Fibroblast of lung (primary cell): ENCODE measurements around the gene GABRD. TPM values are rescaled to one million over a fixed set of nuclear protein-coding genes. Genes with fewer than 3 reads are reported as not detected.

Source experiments
- DNase-seq, 2 donors: peaks; one replicate each; pipeline versions ENCODE4 v3.0.0 to v3.0.0-alpha.2; 2010; ENCODE audit warnings: low read depth in 2 of 2
- H2AFZ ChIP-seq: 2 replicates; pipeline ENCODE4 v1.5.1; 2012; ENCODE audit warnings: low read length, control low read depth, inconsistent platforms
- H3K27ac ChIP-seq: 2 replicates; pipeline ENCODE4 v1.5.1; 2011; ENCODE audit warnings: low read length, control low read depth; ENCODE audit not compliant: insufficient read depth
- H3K27me3 ChIP-seq: 2 replicates; pipeline ENCODE4 v1.5.1; 2011; ENCODE audit warnings: mild to moderate bottlenecking, low read length; ENCODE audit not compliant: control insufficient read depth, insufficient read depth
- H3K36me3 ChIP-seq: 2 replicates; pipeline ENCODE4 v1.5.1; 2011; ENCODE audit warnings: low read length; ENCODE audit not compliant: control insufficient read depth, insufficient read depth
- H3K4me1 ChIP-seq: 2 replicates; pipeline ENCODE4 v1.5.1; 2011; ENCODE audit warnings: low read length; ENCODE audit not compliant: control insufficient read depth, insufficient read depth; ENCODE audit errors: extremely low read depth
- H3K4me2 ChIP-seq: 2 replicates; pipeline ENCODE4 v1.5.1; 2011; ENCODE audit warnings: low read length, control low read depth; ENCODE audit not compliant: insufficient read depth; ENCODE audit errors: extremely low read depth
- H3K4me3 ChIP-seq, 4 experiments: fragments of 200-600 bp in 1 of 4; sonication (generic) in 1 of 4; replicated peaks in 1 of 4; 2 replicates each; pipeline ENCODE4 v1.5.1; 2011 to 2016; ENCODE audit warnings: low read length in 4 of 4, low read depth in 3 of 4, mild to moderate bottlenecking in 3 of 4, control low read depth in 2 of 4, inconsistent platforms in 1 of 4, mixed read lengths in 1 of 4; ENCODE audit not compliant: insufficient read depth in 1 of 4; ENCODE audit errors: control extremely low read depth in 1 of 4
- H3K79me2 ChIP-seq: 2 replicates; pipeline ENCODE4 v1.5.1; 2012; ENCODE audit warnings: mild to moderate bottlenecking, low read length, inconsistent platforms; ENCODE audit not compliant: control insufficient read depth, insufficient read depth
- H3K9ac ChIP-seq: 2 replicates; pipeline ENCODE4 v1.5.1; 2011; ENCODE audit warnings: mild to moderate bottlenecking, low read length, control low read depth; ENCODE audit not compliant: insufficient read depth
- H3K9me3 ChIP-seq: 2 replicates; pipeline ENCODE4 v1.5.1; 2012; ENCODE audit warnings: low read depth, low read length; ENCODE audit not compliant: control insufficient read depth, insufficient read depth
- H4K20me1 ChIP-seq: 2 replicates; pipeline ENCODE4 v1.5.1; 2011; ENCODE audit warnings: low read length; ENCODE audit not compliant: control insufficient read depth, insufficient read depth; ENCODE audit errors: extremely low read depth
- EZH2 ChIP-seq: IDR thresholded peaks from 2 replicates; pipeline ENCODE4 v1.5.1; 2012; ENCODE audit warnings: low read length, control low read depth, mild to moderate bottlenecking; ENCODE audit errors: missing control alignments
- polyA plus RNA-seq, 2 donors: library from polyadenylated mRNA; depleted of rRNA in 1 of 2; stranded (reverse) in 1 of 2; unstranded in 1 of 2; fragments of >200 nt; gene quantifications; 2 replicates each; pipeline ENCODE4 v1.2.1, GENCODE V29; 2011 to 2012; ENCODE audit warnings: missing spikeins in 1 of 2
- total RNA-seq: library from RNA; depleted of rRNA; stranded (reverse); fragments of >200 nt; gene quantifications from 2 replicates; pipeline ENCODE4 v1.2.1, GENCODE V29; 2014
- TF ChIP-seq, protein P1 (sequence below), 2 donors: IDR thresholded peaks in 1 of 2; conservative IDR thresholded peaks in 1 of 2; 1 replicate in 1 of 2; 2 replicates in 1 of 2; pipeline ENCODE4 v1.5.1; 2011 to 2012; ENCODE audit warnings: low read length in 2 of 2, control low read depth in 1 of 2, inconsistent platforms in 1 of 2, low read depth in 1 of 2, mild to moderate bottlenecking in 1 of 2

Gene GABRD
- total and polyA plus RNA-seq, 2 donors (not counting 1 experiment from before 2014, with no cell fraction given) = not detected

DNA sequence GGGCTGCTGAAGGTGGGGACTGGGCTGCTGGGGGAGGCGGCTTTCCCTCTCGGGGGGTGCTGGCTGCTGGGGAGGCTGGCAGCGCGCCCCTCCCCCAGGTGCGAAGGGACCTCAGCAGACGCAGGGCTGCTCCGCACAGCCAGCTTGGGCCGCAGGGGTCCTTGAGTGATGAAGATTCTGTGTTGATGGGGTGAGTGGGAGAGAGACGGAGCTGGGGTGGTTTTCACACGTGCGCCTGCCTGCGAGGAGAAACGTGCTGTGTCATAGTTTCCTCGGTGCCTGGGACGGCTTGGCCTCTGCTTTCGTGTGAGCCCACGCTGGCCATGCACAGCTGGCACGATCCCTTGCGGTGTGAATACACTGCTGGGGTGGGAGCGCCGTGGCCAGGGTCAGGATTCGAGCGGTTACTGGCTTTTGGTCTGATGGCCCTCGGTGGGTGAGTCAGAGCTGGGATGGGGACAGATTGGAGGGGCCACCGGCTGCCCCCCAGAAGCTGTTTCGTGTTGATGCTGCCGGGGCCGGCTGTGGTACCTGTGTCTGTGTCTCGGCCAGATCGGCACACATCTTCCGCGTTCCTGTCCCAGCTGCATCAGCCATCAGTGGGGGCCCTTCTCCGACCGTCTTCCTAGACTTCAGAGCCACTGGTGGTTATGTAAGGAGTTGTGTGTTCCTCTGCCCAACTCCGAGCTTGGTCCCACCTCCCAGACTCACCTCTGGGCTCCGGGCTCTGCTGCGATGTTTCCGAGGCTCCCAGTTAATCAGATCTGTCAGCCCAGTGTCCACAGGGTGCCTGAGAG is 56.0 kb downstream of the GABRD start:
- no peak overlapping the region for H3K9ac ChIP-seq
- no peak overlapping the region for H3K27ac ChIP-seq
- DNase-seq = no peak
- H3K79me2 ChIP-seq = no peaks in the 10 kb centered on the region
- H2AFZ ChIP-seq = no peak overlapping the region
- no peaks in the 10 kb centered on the region for H3K27me3 ChIP-seq
- TF ChIP-seq EZH2 = no peak
- TF ChIP-seq, protein P1, sequence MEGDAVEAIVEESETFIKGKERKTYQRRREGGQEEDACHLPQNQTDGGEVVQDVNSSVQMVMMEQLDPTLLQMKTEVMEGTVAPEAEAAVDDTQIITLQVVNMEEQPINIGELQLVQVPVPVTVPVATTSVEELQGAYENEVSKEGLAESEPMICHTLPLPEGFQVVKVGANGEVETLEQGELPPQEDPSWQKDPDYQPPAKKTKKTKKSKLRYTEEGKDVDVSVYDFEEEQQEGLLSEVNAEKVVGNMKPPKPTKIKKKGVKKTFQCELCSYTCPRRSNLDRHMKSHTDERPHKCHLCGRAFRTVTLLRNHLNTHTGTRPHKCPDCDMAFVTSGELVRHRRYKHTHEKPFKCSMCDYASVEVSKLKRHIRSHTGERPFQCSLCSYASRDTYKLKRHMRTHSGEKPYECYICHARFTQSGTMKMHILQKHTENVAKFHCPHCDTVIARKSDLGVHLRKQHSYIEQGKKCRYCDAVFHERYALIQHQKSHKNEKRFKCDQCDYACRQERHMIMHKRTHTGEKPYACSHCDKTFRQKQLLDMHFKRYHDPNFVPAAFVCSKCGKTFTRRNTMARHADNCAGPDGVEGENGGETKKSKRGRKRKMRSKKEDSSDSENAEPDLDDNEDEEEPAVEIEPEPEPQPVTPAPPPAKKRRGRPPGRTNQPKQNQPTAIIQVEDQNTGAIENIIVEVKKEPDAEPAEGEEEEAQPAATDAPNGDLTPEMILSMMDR (conservative IDR thresholded peaks at IDR 0.05 in 1 of 2, IDR thresholded peaks at IDR 0.05 in 1 of 2; ENCODE audit: low read depth in 1 of 2, low read length in 2 of 2) = no peak
- H3K4me2 ChIP-seq = no peak overlapping the region
- H3K36me3 ChIP-seq = no peaks in the 10 kb centered on the region
- no peaks in the 10 kb centered on the region for H3K4me1 ChIP-seq
- H3K9me3 ChIP-seq = no peaks in the 10 kb centered on the region
- H4K20me1 ChIP-seq = no peaks in the 10 kb centered on the region
- H3K4me3 ChIP-seq = no peak overlapping the region

DNA sequence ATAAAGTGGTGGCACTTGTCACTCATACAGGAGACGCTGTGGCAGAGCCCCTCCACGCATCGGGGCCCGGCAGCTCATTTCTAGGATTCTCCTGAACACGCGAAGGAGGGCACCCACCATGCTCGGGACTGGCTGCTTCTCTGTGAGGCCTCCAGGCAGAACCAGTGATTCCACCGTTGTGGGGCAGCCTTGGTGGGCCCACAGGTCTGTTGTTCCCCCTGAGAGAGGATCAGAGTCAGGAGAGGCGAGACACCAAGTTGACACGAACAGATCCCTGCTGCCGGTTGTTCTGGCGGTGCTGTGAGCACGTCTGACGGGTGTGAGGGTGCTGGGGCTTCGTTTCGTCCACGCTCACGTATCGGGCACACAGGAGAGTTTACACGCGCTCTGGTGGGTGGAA is 57.7 kb downstream of the GABRD start:
- Histone ChIP-seq H3K4me3 (no peak overlapping the region), H3K9ac (no peak overlapping the region), H3K4me1 (no peaks in the 10 kb centered on the region), H3K79me2 (no peaks in the 10 kb centered on the region), H2AFZ (no peak overlapping the region), H3K4me2 (no peak overlapping the region), H4K20me1 (no peaks in the 10 kb centered on the region), H3K27me3 (no peaks in the 10 kb centered on the region), H3K36me3 (no peaks in the 10 kb centered on the region), H3K9me3 (no peaks in the 10 kb centered on the region), H3K27ac (no peak overlapping the region)
- TF ChIP-seq, protein P1 (conservative IDR thresholded peaks at IDR 0.05 in 1 of 2, IDR thresholded peaks at IDR 0.05 in 1 of 2; ENCODE audit: low read depth in 1 of 2, low read length in 2 of 2) = no peak
- TF ChIP-seq EZH2 = no peak
- DNase-seq = no peak

DNA sequence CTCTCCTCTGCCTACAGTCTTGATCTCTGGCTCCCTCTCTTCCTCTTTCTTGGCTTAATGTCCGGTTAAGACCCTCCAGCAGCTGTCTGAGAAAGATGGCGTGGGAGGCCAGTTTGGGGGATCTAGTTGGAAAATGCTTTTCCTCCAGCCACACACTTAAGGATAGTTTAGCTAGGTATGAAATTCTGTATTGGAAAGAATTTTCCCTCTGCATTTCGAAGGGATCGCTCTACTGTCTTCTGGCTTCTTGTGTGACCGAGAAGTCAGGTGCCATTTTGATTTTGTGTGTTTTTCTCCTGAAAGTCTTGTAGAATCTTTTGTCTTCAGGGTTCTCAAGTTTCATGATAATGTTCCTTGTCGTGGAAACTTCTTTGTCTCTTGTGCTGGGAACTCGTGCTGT is 59.0 kb downstream of the GABRD start:
- H3K36me3 ChIP-seq = no peaks in the 10 kb centered on the region
- no peak for TF ChIP-seq EZH2
- TF ChIP-seq, protein P1 (conservative IDR thresholded peaks at IDR 0.05 in 1 of 2, IDR thresholded peaks at IDR 0.05 in 1 of 2; ENCODE audit: low read depth in 1 of 2, low read length in 2 of 2) = no peak
- H3K27me3 ChIP-seq = no peaks in the 10 kb centered on the region
- no peak for DNase-seq
- H3K4me2 ChIP-seq = no peak overlapping the region
- H3K9me3 ChIP-seq = no peaks in the 10 kb centered on the region
- no peak overlapping the region for H3K4me3 ChIP-seq
- no peaks in the 10 kb centered on the region for H4K20me1 ChIP-seq
- H3K4me1 ChIP-seq = no peaks in the 10 kb centered on the region
- no peak overlapping the region for H3K27ac ChIP-seq
- no peak overlapping the region for H3K9ac ChIP-seq
- H2AFZ ChIP-seq = no peak overlapping the region
- no peaks in the 10 kb centered on the region for H3K79me2 ChIP-seq
